ENCODE measurements around the gene SHISA5.
"Not testable (repeated sequence)": the region's sequence is repeated elsewhere in the genome, so short reads cannot be mapped to it uniquely, and the experiment has no call there.

Gene SHISA5

DNA sequence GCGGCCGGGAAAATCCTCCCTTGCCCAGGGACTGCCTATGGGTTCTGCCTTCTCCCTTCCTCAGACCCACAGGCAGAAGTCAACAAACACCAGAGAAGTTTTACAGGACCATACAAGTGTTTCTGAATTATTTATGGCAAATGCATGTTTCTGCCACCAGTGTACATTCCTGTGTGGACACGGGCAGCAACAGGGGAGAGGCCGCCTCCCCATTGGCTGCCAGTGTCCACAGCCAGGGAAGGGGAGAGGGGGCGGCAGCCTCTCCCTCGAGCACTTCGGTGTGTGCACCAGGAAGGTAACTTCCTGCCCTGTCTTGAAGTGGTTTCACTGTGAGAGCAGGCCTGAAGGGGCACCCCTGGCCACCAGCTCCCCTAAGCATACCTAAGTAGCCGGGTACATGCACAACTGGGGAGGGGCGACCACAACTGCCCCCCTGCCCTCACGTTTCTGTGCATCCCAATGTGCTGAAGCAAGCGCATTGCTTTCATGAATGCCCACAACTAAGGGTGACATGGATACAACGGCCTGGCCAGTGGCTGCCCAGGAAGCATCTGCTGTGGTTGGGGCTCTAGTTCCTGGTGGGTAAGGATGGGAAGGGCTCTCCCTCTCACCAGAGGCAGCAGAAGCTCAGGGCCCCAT lies 14.8 kb upstream of the SHISA5 start:
- no peak for DNase-seq

GRCh38 chr3:48518069-48518468 lies 14.1 kb upstream of the SHISA5 start:
- DNase-seq, result no peak

DNA sequence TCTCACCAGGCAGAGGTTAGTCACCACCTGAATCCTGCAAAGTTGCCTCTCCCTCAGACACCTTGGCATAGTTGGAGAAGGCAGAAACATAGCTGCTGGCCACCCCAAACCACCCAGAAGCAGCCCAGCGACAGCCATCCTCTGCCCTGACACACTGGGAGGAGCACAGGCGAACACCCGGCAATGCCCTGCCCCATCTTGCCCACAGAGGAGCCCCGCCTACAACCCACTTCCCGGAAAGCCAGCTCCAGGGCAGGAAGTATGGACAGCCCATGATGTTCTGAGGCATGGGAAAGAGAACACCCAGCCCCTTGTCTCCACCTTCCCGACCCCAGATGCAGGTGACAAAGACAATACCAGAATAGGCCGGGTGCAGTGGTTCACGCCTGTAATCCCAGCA lies 12.6 kb upstream of the SHISA5 start:
- DNase-seq, result no peak

GRCh38 chr3:48514431-48515227 lies 10.7 kb upstream of the SHISA5 start:
- DNase-seq, result no peak

DNA sequence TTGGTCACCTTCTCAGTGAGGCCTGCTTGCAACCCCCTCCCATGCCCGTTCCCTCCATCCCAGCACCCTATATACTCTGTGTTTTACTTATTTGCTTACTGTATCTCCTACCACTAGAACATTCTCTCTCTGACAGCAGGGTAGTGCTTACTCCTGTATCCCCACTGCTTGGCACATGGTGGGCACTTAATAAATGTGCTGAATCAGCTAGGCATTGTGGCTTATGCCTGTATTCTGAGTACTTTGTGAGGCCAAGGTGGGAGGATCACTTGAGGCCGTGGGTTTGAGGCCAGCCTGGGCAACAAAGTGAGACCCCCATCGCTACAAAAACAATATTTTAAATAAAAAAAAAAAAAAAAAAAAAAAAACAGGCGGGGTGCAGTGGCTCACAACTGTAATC lies 7.6 kb upstream of the SHISA5 start:
- DNase-seq, result no peak

DNA sequence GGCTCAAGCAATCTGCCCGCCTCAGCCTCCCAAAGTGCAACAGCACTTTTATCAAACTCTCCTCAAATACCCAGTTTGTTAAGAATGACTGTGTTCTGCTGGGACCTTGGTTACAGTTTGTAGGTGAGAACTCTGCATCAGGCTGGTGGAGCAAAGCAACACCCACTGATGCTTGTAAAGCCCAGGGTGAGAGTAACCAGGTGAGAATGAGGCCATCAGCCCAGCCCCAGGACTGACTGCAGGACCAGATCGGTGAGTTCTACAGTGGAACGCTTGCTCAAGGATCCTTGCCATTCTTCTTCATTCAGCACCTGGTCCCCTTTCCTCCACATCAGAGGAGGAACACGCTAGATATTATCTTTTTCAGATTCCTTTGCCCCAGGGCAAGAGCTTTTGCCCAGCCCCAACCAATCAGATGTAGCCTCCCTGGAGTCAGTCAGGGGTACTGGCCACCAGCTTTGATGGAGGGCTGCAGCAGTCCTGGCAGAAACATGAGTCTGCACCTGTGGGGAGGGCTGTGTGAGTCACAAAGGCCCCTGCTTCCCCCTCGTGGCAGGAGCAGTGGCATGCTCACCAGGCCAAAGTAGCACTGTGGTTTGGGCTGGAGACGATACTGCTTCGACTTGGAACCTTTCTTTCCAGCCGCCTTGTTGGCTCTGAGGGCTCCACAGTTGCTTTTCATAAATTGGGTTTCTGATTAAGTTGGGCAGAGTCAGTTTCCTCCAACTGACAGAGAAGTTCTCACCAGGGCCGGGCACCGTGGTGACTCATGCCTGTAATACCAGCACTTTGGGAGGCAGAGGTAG lies 3.5 kb upstream of the SHISA5 start:
- DNase-seq, result no peak

DNA sequence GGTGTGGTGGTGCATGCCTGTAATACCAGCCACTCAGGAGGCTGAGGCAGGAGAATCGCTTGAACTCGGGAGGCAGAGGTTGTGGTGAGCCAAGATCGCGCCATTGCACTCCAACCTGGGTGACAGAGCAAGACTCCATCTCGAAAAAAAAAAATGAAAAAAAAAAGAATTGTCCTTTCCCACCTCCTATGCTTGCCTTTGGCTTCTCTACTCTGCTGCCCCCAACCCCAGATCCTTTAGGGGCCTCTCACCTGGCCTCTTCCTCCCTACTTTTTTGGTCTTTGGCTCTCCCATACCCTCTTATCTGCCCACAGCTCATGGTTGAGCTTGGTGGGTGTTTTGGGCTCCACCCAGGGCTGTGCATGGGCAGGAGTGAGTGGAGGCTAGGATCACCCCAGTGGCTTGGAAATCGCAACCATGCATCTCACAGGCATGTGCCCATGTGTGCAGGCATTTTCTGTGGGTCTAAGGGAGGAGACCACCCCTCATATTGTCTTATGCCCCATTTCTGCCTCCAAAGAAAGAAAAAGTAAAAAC lies 2.1 kb upstream of the SHISA5 start:
- no peak for DNase-seq

- DNase-seq, result no peak
Measured at GRCh38 chr3:48505146-48505545, 1.2 kb upstream of the SHISA5 start.

DNA sequence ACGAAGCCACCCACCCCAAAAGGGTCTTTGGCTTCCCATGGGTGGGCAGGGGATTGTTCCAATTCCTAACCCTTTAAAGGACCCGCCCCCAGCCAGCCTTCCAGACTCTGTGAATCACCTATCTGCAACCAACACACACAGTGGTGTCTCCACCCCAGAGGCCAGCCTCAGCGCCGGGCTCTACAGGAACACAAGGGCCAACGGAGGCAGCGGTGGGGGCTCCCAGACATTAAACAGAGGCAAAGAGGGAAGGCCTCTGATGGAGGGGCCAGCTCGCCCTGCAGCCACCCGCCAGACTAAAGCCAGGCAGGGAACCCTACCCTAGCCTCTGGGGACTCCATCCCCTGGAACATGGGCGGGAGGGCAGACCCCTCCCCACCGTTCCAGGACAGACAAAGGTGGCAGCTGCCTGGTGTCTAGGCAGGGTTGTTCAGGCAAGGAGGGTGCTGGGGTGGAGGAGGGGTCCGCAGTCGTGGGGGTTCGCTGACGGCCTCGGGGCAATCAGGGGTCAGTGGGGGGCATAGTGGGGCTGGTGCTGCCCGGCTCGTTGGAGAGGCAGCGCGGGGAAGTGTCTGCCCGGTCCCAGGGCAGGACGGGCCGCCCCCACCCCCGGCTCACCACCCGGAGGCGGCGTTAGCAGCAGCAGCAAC lies 448 bp downstream of the SHISA5 start:
- no peak for DNase-seq

DNA sequence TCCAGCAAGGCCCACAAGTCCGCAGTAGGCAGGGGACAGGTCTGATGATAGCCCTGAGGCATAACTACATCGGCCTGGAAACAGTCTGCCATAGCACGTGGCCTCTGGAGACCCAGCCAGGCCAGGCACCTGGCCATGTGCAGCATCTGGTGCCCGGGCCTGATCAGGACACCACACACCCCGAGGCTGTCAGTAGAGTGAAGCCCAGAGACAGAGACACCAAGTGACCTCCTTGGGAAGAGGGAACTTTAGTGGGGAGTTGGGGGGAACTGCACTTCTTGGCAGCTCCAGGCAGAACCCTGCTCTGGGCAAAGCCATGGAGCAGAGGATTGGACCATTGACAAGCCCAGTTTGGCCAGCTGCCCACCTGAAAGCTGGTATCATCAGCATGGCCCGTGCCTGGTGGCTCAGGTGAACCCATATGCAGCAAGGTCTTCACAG lies 1.2 kb downstream of the SHISA5 start:
- DNase-seq, result no peak

DNA sequence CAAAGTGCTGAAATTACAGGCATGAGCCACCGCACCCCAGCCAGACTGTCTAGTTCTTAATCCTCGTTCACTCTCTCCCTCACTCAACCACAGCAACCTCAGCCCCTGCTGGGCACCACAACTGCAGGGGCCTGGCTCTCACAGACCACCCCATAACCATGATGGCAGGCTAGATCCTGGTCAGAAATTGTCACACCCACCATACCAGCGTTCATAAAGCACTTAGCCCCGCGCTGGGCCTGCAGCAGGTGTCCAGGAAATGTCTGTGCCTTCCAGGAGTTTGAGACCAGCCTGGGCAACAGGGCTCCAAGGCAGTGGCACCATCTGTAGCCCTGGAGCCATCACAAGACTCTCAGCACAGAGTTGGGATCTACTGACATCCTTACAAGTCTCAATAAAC lies 1.9 kb downstream of the SHISA5 start:
- DNase-seq, result no peak

DNA sequence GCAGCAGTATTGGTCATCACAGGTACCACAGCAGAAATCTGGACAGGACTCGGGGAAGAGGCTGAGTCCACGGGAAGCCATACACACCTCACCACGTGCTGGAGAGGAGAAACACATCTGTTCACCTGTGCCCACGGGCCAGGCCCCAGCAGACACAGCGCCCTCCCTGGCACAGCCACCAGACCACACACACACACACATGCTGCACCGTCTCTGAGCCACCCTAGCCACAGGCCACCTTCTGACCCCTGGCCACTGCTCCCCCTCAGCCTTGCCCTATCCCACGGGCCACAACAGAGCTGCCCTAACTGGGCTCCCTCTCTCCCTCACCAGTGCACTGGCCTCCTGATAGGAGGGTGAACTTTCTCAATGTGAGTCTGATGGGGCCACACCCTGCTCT lies 2.8 kb downstream of the SHISA5 start:
- no peak for DNase-seq

GRCh38 chr3:48500656-48501055 lies 3.3 kb downstream of the SHISA5 start:
- no peak for DNase-seq

- DNase-seq, result no peak
Measured at GRCh38 chr3:48493203-48493501, 10.8 kb downstream of the SHISA5 start.

GRCh38 chr3:48492461-48493202 lies 11.3 kb downstream of the SHISA5 start:
- DNase-seq, result no peak

DNA sequence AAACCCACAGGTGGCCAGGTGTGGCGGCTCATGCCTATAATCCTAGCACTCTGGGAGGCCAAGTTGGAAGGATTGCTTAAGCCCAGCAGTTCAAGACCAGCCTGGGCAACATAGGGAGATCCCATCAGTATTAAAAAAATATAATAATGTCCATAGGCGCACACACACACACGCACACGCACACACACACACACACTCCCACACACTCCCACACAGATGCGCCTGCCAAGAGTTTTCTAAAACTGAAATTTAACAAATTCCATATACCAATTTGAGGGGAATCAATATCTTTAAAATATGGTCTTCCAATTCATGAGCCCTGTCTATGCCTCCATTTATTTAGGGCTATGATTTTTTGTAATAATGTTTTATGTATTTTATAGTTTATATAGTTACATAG lies 17.0 kb downstream of the SHISA5 start:
- no peak for DNase-seq

GRCh38 chr3:48482822-48483221 lies 21.2 kb downstream of the SHISA5 start:
- not testable (repeated sequence) for DNase-seq

DNA sequence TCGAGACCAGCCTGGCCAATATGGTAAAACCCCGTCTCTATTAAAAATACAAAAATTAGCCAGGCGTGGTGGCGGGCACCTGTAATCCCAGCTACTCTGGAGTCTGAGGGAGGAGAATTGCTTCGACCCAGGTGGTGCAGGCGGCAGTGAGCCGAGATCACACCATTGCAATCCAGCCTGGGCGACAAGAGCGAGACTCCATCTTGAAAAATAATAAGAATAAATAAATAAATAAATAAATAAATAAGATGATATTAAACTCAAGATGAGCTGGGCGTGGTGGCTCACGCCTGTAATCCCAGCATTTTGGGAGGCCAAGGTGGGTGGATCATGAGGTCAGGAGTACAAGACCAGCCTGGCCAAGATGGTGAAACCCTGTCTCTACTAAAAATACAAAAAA lies 23.1 kb downstream of the SHISA5 start:
- DNase-seq, result not testable (repeated sequence)

GRCh38 chr3:48478626-48479555 lies 25.1 kb downstream of the SHISA5 start:
- no peak for DNase-seq

DNA sequence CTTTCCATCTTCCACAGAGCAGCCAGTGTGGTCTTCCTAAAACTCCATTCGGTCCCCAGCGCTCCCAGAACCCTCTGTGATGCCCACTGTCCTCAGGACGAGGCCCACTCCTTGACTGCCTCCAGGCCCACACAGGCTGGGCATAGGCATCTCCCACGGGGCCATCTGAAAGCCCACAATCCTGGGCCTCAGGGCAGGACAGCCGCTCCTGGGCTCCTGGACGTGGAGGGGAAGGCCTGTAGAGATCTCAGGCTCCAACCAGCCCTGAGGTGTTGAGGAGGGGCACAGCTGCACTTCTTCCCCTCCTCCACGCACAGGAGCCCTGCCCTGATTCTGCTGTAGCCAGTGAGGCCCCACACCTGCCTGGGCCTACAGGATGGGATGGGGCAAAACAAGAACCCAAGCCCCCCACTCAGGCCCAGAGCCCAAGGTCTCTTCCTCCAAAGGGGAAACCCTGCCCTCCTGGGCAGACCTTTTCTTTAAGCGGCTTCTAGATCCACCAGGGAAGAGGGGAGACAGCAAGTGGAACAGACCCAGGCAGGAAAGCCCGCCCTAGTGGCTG lies 25.9 kb downstream of the SHISA5 start:
- DNase-seq, result no peak

Measured in NCI-H2227 treated with DMSO at 0.1 percent for 48 hours (cell line).